ENCODE measurements around the gene TMOD1. TPM values are rescaled to one million over a fixed set of nuclear protein-coding genes. Genes with fewer than 3 reads are reported as not detected.
A peak's percentile ranks its signal among the peaks of the same experiment; 100 is the strongest.

The TMOD1 gene
- total and polyA plus RNA-seq, 10 of the 15 experiments (the other 5 are each of a cell fraction or from before 2014, with no cell fraction given), result 4.0 to 44.1 (median 15.4) TPM

DNA sequence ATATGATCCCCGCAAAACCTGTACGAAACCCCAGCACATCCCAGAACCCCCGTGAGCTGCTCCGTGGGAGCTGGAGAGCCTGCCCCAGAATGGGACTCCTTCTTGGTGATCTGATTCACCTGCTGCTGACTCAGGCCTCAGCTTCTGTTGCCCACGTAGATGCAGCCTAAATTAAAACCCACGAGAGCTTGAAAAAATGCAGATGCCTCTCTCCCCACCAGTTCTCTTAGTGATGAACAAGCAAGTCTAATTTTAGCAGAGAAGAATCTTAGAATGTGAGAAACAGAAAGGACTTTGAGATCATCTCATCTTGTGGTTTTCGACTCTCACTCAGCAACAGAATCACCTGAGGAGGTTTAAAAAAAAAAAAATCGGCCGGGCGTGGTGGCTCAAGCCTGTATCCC, 57.6 kb downstream of the TMOD1 start (continued):
- TF ChIP-seq, protein P1, sequence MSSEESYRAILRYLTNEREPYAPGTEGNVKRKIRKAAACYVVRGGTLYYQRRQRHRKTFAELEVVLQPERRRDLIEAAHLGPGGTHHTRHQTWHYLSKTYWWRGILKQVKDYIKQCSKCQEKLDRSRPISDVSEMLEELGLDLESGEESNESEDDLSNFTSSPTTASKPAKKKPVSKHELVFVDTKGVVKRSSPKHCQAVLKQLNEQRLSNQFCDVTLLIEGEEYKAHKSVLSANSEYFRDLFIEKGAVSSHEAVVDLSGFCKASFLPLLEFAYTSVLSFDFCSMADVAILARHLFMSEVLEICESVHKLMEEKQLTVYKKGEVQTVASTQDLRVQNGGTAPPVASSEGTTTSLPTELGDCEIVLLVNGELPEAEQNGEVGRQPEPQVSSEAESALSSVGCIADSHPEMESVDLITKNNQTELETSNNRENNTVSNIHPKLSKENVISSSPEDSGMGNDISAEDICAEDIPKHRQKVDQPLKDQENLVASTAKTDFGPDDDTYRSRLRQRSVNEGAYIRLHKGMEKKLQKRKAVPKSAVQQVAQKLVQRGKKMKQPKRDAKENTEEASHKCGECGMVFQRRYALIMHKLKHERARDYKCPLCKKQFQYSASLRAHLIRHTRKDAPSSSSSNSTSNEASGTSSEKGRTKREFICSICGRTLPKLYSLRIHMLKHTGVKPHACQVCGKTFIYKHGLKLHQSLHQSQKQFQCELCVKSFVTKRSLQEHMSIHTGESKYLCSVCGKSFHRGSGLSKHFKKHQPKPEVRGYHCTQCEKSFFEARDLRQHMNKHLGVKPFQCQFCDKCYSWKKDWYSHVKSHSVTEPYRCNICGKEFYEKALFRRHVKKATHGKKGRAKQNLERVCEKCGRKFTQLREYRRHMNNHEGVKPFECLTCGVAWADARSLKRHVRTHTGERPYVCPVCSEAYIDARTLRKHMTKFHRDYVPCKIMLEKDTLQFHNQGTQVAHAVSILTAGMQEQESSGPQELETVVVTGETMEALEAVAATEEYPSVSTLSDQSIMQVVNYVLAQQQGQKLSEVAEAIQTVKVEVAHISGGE (CRISPR knock-in tag; IDR thresholded peaks at IDR 0.05), result no peak
- TF ChIP-seq RBBP5 (conservative IDR thresholded peaks at IDR 0.05) (no peak), SMAD1 (IDR thresholded peaks at IDR 0.05; ENCODE audit: low read depth, partially characterized antibody) (peak; percentile 26), KAT2A (conservative IDR thresholded peaks at IDR 0.05; ENCODE audit: control insufficient read depth, low read depth, low read length) (no peak), HDGF (IDR thresholded peaks at IDR 0.05) (no peak; the same call in 1 of the 2 replicates), NFXL1 (IDR thresholded peaks at IDR 0.05; ENCODE audit: borderline replicate concordance) (no peak), FOXM1 (IDR thresholded peaks at IDR 0.05; ENCODE audit: low read depth, low read length) (no peak), NFIC (IDR thresholded peaks at IDR 0.05; ENCODE audit: low read depth, low read length) (peak; percentile 79), BRCA1 (IDR thresholded peaks at IDR 0.05; ENCODE audit: low read depth, low read length) (no peak), JUNB (IDR thresholded peaks at IDR 0.05) (peak; percentile 58), TCF3 (IDR thresholded peaks at IDR 0.05; ENCODE audit: borderline replicate concordance, insufficient read depth, low read depth, low read length) (0 out of 2 replicates have a peak, but pooled peaks have one; percentile 6), TARDBP (IDR thresholded peaks at IDR 0.05; ENCODE audit: borderline replicate concordance) (no peak), EZH2 (IDR thresholded peaks at IDR 0.05; ENCODE audit: borderline replicate concordance, control insufficient read depth, low read depth, low read length) (no peak)
- TF ChIP-seq, protein P2, sequence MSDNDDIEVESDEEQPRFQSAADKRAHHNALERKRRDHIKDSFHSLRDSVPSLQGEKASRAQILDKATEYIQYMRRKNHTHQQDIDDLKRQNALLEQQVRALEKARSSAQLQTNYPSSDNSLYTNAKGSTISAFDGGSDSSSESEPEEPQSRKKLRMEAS (IDR thresholded peaks at IDR 0.05; ENCODE audit: low read depth, low read length), result no peak
- TF ChIP-seq, protein P3, sequence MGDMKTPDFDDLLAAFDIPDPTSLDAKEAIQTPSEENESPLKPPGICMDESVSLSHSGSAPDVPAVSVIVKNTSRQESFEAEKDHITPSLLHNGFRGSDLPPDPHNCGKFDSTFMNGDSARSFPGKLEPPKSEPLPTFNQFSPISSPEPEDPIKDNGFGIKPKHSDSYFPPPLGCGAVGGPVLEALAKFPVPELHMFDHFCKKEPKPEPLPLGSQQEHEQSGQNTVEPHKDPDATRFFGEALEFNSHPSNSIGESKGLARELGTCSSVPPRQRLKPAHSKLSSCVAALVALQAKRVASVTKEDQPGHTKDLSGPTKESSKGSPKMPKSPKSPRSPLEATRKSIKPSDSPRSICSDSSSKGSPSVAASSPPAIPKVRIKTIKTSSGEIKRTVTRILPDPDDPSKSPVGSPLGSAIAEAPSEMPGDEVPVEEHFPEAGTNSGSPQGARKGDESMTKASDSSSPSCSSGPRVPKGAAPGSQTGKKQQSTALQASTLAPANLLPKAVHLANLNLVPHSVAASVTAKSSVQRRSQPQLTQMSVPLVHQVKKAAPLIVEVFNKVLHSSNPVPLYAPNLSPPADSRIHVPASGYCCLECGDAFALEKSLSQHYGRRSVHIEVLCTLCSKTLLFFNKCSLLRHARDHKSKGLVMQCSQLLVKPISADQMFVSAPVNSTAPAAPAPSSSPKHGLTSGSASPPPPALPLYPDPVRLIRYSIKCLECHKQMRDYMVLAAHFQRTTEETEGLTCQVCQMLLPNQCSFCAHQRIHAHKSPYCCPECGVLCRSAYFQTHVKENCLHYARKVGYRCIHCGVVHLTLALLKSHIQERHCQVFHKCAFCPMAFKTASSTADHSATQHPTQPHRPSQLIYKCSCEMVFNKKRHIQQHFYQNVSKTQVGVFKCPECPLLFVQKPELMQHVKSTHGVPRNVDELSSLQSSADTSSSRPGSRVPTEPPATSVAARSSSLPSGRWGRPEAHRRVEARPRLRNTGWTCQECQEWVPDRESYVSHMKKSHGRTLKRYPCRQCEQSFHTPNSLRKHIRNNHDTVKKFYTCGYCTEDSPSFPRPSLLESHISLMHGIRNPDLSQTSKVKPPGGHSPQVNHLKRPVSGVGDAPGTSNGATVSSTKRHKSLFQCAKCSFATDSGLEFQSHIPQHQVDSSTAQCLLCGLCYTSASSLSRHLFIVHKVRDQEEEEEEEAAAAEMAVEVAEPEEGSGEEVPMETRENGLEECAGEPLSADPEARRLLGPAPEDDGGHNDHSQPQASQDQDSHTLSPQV (IDR thresholded peaks at IDR 0.05), result no peak
- TF ChIP-seq, protein P4, sequence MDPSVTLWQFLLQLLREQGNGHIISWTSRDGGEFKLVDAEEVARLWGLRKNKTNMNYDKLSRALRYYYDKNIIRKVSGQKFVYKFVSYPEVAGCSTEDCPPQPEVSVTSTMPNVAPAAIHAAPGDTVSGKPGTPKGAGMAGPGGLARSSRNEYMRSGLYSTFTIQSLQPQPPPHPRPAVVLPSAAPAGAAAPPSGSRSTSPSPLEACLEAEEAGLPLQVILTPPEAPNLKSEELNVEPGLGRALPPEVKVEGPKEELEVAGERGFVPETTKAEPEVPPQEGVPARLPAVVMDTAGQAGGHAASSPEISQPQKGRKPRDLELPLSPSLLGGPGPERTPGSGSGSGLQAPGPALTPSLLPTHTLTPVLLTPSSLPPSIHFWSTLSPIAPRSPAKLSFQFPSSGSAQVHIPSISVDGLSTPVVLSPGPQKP (IDR thresholded peaks at IDR 0.05; ENCODE audit: low read depth, low read length), result no peak
- TF ChIP-seq, protein P5, sequence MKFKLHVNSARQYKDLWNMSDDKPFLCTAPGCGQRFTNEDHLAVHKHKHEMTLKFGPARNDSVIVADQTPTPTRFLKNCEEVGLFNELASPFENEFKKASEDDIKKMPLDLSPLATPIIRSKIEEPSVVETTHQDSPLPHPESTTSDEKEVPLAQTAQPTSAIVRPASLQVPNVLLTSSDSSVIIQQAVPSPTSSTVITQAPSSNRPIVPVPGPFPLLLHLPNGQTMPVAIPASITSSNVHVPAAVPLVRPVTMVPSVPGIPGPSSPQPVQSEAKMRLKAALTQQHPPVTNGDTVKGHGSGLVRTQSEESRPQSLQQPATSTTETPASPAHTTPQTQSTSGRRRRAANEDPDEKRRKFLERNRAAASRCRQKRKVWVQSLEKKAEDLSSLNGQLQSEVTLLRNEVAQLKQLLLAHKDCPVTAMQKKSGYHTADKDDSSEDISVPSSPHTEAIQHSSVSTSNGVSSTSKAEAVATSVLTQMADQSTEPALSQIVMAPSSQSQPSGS (IDR thresholded peaks at IDR 0.05; ENCODE audit: low read length), result peak; percentile 81
